NCI-H1105 treated with DMSO at 0.1 percent for 48 hours (cell line): Measurements from ENCODE around the gene SND1.

ENCODE experiments used
- DNase-seq: peaks from one replicate; lab custom pipeline; 2025; lab: John Stamatoyannopoulos, UW

Gene SND1

DNA sequence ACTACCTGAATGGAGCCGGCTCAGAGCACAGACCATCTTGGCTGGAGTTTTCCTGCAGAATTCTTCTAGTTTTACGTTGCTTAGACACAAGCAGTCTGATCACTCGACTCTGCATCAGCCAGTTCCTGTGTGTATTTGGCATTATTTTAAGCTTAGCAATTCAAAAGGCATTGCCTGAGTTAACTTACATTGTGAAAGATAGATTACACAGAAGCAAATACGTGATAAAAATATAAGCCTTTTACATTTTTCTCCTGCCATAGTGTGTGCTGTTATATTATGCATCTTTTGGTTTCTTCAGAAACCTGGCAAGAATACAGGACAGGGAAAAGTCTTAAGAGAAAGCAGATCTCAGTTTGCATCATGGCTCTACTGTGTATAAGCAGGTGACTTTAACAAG, 281.2 kb downstream of the SND1 start:
- no peak for DNase-seq

- DNase-seq, result no peak
Observed at GRCh38 chr7:127934711-127935110, 282.7 kb downstream of the SND1 start.

- DNase-seq, result no peak
Observed at GRCh38 chr7:127935847-127936376, 283.9 kb downstream of the SND1 start.

DNA sequence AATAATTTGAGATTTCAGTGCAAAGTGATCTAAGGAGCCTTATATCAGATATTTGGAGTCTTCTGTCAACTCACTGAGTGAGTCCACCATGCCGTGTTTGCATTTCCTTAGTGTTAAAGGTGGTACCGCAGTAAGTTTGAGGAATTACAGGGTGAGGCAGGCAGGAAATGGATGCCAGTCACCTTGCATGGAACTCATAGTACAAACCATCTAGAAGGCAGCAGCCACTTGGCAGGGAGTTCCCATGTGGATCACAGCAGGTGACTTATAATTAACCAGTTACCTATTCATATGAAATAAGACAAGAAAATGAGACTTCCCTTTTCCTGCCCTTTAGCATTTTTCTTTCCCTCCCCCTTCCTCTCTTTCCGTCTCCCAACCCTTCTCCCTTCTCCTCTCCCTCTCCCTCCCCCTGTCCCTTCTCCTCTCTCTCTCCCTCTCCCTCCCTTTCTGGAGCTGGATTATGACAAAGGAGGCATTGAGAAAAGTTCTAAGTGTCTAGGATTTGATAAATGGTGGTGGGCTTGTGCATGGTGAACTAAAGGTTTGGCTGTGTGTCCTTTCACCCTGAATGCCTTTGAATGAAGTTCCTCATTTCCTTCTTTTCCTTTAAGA, 285.2 kb downstream of the SND1 start:
- no peak for DNase-seq

- no peak for DNase-seq
Observed at GRCh38 chr7:127938588-127938987, 286.6 kb downstream of the SND1 start.

GRCh38 chr7:127940381-127941160, 288.6 kb downstream of the SND1 start:
- no peak for DNase-seq

DNA sequence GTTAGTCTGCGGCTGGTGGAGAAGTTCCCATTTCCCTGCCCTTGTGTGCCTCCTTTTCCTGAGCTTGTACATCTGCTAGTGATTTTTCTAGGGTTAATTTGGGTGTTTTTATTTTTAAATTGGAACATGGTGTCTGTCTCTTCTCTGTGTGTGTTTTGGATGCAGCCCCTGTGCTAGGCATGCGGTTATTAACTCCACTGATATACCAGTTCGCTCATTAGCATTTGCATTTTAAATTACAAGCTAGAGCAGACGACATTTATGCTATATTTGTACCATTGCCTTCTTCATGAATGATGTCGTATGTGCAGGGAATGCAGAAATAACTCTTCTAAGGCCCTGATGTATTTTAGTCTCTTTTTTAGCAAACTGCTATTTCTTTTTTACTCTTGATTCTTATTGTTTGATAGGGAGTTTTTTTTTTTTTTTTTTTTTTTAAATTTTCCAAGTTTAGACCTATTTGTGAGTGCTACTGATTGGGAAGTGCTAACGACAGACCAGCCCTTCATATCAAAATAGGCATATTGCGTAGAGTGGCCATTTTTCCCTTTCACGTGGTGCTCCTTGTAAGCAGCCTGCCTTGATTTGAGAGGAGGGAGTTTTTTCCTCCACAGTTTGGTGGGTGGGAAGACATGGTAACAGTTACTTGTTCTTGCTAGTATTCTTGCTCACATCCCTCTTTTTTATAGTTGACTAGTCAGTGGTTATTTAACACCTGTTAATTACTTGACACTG, 289.6 kb downstream of the SND1 start:
- DNase-seq, result no peak

- peak; percentile 75 for DNase-seq
Observed at GRCh38 chr7:127943541-127944521, 291.8 kb downstream of the SND1 start.

- DNase-seq, result no peak
Observed at GRCh38 chr7:127946111-127946510, 294.1 kb downstream of the SND1 start.

DNA sequence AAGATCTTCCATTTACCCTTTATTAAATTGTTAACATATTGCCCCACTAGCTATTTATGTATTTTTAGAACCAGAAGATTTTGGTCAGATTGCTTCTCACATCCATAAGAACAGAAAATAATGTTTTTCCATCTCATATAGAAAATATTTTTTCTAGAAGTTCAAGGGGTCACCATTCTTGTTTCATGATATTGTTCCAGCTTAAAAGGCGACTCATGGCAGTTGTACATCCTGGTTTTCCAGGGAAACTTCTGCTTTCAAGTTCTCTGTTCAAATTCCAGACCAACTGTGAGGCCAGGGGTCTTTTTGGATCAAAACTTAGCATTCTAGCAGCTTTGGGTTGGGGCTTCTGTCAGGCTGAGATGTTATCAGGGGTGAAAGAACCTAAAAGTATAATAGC, 294.9 kb downstream of the SND1 start:
- DNase-seq, result no peak

- DNase-seq, result no peak
Observed at GRCh38 chr7:127948312-127948711, 296.3 kb downstream of the SND1 start.

GRCh38 chr7:127948930-127949329, 296.9 kb downstream of the SND1 start:
- DNase-seq, result no peak

DNA sequence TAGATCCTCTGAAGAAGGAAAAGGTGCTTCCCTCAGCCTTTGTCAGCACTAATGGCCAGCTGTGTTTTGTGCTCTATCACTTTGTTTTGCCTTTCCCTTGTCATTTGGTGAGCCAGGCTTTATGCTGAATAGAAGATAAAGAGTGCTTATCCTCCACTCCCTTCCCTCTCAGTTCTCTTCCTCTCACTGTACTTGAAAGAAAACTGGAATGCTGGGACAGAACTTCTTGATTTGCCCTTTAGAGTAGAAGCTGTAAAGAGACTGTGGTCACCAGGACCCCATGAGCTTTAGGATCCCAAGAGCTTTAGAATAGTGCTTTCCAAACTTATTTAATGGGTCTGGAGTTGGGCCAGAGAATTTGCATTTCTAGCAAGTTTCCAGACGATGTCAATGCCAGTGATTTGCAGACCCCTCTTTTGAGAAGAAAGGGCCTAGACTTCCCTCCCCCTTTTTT, 297.8 kb downstream of the SND1 start:
- no peak for DNase-seq

DNA sequence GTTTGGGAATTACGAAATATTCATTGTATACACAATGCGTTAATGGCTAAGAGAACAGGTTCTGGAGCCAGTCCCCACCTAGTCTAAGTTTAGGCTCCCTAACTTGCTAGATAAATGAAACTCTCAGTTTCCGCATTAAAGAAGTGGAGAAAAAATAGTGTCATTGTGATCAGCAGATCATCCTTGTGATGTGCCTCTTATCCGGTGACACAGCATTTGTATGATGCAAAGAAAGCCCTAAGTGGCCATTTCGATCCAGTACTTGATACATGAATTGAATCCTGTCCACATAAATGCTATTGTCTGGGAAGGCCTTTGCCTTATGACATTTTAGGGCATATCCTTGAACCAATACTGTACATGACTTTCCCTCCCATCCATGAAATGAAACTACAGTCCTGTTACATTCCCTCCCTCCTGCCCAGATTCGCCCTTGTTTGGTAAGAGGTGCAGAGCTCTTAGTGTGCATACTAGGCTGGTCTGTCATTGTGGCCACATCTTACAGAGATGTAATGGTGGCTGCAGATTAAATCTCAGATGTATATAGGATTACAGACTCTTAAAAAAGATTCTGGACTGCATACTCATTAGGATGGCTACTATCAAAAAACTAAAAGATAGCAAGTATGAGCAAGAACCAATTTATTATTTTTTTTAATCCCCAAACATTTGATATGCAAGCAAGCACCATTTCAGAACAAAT, 298.4 kb downstream of the SND1 start:
- no peak for DNase-seq

- no peak for DNase-seq
Observed at GRCh38 chr7:127953423-127954356, 301.7 kb downstream of the SND1 start.

DNA sequence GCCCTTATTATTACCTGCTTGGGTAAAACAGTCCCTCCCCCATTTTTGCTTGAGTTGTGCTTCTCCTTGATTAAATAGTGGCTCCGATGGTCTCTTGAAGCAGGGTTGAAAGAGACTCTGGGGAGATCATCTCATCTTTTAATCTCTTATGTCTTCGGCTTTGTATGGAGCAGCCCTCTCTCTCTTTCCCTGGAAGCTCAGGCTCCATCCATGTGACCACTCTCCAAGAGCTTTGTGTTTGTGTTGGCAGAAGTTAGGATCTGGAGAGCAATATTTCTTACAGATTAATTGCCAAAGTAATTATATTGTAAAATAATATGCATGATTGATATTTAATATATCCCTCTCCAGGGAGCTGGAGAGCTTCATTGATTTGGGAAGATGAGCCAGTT, 302.4 kb downstream of the SND1 start:
- peak; percentile 86 for DNase-seq

DNA sequence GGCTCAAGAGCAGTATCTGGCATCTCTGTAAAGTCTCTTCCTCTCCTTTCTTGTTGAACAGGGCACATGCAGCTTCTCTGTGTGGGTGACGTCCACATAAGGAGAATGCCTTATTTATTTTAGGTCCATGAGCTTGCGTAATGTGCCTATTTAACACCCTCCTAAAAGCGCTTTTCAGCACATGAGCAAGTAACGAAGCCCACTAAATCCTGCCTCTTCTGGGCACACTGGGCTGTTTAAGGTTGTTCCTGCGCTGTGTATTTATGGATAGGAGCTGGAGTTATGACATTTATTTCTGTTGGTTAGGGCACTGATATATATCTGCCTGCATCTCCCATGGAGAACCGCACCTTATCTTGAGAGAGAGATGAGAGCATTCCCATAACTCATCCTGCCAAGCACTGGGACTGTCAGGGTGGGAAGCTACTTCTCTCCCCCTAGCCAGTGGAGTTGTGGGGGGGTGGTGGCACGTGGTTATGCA, 303.1 kb downstream of the SND1 start:
- DNase-seq, result no peak

- no peak for DNase-seq
Observed at GRCh38 chr7:127957886-127958285, 305.9 kb downstream of the SND1 start.

- DNase-seq, result no peak
Observed at GRCh38 chr7:127959770-127960169, 307.8 kb downstream of the SND1 start.
